HG03066 (cell line): ENCODE results near the gene ATG2A.

Experiments used
- ATAC-seq: cut with Tn5 transposase; IDR thresholded peaks from one replicate; pipeline ENCODE4 v1.9.1; 2021; ENCODE audit warnings: low read depth; ENCODE audit not compliant: unreplicated experiment

Gene ATG2A

DNA sequence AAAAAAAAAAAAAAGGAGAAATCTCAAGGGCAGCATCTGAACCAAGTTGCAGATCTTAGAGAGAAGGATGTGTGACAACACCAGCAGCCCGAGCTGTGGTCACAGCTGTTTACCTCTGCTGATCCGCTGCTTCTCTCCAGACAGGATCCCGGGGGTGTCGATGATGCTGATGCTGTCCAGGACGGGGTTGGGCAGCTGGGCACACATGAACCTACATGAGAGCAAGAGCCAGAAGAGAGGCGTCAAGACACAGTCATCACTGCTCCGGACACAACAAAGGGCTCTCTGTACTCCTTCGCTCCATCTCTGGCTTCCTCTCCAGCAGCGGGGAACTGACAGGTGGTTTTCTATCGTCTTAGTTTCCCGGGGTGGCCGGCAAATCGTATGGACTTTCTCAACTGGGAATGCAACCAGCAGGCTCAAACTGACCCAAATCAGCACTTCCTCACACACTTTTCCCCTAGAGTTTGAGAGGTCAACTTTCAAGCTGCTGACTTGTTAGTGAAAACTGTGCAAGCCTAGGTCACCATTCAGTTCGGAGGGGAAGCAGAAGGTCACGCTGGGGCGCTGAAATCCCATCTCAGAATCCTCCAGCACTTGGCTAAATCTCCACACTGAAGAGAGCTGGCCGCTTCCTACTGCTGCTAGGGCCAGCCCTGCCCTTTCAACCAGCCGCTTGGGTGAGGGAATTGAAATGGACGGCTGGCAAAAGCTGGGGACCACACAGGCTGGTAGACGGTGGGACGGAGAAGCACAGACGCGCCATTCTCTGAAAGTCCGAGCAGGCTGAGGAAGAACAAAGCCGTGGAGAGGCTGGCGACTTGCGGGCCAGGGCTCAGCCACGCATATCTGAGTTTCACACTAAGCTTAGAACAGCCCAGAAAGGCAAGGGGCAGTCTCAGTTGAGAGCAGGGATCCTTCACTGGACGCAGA, 42.4 kb downstream of the ATG2A start:
- no peak for ATAC-seq

DNA sequence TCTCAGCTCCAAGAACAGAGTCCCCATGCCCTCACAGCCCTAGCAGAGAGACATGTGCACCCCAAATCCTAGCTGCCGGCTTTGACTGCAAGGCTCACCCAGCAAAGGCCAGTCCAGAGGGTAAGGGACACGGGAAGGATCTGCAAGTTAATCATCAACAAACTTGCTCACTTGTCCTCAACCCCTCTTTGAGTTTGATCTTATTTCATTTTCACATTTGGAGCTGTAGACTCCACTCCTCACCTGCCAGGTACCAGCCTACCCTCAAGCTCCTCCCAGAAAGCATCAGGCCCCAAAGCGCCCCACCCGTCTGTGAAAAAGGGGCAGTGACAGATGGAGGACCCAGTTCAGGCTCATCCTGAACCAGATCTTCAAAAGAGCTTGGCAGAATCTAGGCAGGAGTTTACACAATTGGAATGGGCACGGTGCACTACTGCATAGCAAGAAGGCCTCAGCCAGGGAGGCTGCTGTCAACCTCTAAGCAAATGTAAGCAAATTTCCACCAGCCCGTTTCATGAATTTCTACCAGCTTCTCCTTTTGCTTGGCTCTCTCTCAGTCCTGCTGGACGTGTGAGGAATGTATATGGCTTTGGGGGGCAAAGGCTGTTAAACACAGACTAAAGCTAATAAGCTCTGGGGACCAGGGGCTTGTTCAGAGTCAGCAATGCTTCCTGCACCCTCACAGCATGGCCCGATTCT, 44.1 kb downstream of the ATG2A start:
- ATAC-seq: no peak

- no peak for ATAC-seq
Observed at GRCh38 chr11:64871492-64871891, 45.5 kb downstream of the ATG2A start.

GRCh38 chr11:64870893-64871466, 46.0 kb downstream of the ATG2A start:
- no peak for ATAC-seq

DNA sequence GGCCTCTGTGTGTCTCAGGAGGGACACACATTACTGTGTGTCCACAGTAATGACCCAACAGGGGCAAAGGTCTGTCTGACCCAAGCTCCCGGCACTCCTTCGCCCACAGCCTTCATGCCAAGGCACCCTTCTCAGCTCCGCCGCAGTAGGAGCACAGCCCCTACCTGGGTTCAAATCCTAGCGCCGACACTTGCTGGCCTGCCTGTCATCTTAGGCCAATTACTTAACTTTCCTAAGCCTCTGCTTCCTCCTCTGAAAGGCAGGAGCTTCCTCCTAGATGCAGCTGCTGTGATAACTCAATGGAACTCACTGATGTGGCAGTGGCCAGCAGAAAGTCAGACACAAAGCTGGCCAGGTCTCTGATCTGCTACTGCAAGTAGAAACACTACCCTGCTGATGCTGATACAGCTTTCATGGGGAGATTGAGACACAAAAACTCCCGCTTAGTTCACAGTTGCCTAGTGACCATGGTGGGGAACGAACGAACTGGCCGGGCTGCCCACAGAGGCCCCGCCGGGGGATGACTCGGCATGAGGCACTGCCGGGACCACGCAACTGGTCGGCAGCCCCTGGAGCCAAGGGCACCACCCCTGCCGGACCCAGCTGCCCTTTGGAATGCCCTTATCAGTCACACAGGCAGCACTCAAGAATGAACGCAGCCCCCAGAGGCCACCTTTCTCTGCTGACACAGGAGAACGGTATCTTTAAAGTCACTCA, 46.7 kb downstream of the ATG2A start:
- ATAC-seq: no peak

DNA sequence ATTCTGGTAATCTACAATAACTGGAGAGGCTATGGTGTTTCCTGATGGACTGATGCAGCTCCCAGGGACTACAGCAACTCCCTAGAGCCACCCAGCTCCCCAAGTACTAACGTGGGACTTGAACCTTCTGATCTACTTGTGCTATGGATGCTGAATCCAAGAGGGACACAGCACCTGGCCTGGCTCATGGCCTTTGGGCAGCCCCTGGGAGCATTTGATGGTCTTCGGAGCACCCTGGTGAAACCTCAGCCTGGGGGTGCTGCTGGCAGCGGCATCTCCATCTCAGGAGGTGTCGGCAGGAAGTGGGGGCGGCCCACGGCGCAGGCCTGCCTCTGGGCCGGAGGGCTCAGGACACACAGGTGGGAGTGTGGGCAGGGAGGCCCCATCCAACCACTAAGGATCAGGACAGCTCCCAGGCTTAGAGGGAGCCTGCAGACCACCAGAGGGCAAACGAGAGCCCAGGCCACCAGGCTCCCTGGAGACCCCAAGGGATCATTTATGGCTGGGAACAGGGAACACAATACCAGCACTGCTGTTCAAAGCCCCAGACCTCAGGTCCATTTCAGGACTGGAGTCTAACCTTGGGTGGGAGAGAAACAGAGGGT, 47.3 kb downstream of the ATG2A start:
- no peak for ATAC-seq

DNA sequence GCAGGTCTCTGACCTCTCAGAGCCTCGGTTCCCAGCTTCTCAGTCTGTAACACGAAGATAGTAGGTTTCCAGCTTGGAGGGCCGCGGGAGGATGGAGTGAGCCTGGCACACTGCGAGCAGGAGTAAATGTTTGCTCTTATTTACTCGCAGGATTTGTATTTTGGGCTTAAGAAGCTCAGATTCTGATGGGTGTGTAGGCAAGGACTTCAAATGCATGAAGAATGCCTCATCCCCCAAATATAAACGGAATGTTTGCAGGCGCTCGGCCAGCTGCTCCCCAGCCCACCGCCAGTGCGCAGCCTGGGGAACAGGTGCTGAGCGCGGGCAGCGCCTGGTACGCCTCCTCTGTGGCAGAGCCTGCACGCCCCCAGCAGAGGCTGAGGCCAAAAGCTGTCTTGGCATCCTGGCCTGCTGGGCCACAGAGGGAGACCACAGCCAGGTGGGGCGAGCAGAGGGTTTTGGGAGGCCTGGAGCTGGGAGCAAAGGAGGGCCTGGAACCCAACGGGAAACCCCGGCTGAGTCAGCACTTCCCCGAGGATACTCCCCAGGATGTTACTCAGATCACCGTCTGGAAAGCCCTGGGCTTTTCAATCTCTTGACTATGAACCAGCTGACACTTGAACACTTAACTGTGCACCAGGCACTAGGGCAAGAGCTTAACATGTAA, 48.0 kb downstream of the ATG2A start:
- no peak for ATAC-seq

GRCh38 chr11:64867748-64868462, 49.1 kb downstream of the ATG2A start:
- ATAC-seq: no peak

- no peak for ATAC-seq
Observed at GRCh38 chr11:64866173-64866491, 50.9 kb downstream of the ATG2A start.

DNA sequence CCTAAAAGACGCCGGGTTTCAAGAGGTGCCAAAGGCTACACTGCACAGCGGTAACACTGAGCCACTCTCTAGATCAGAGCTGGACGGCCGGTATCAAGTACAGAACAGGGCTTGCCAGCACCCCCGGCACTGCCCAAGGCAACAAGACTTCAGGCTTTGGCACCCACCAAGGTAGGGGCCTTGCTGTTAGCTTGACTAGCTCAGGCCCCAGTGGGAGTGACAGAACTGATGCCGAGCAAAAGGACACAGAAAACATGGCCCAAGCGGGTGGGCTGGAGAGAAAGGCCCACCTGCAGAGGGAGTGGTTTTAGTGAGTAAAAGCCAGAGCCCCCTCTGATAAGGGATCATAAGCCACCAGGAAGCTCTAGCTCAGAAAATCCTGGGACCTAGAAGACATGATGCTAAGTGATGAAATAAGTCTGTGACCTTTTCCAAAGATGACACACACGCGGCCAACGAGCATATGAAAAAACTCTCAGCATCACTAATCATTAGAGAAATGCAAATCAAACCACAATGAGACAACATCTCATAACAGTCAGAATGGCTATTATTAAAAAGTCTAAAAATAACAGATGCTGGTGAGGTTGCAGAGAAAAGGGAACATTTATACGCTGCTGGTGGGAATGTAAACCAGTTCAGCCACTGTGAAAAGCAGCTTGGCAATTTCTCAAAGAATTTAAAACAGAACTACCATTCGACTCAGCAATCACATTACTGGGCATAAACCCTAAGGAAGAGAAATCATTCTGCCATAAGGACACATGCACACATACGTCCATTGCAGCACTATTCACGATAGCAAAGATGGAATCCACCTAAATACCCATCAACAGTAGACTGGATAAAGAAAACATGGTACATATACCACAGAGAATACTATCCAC, 51.5 kb downstream of the ATG2A start:
- ATAC-seq: no peak

GRCh38 chr11:64864473-64865285, 52.3 kb downstream of the ATG2A start:
- ATAC-seq: no peak

DNA sequence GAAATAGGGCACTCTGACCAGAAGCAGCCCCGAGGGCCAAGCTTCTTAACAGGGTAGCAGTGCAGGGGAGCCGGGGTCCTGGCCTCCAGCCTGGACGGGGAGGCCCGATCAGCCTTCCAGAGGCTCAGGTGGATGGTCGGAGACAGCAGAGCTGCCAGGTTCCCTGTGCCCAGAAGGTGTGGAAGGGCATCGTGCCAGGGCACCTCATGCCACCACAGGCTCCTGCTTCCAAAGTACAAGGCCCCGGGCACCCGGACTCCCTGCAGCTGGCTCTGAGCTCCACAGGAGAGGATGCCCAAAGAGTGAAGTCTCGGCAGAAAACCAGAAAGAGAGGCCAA, 52.9 kb downstream of the ATG2A start:
- no peak for ATAC-seq

GRCh38 chr11:64863391-64864060, 53.5 kb downstream of the ATG2A start:
- ATAC-seq: no peak

- no peak for ATAC-seq
Observed at GRCh38 chr11:64862987-64863390, 54.0 kb downstream of the ATG2A start.

GRCh38 chr11:64861227-64861975, 55.6 kb downstream of the ATG2A start:
- ATAC-seq: no peak

DNA sequence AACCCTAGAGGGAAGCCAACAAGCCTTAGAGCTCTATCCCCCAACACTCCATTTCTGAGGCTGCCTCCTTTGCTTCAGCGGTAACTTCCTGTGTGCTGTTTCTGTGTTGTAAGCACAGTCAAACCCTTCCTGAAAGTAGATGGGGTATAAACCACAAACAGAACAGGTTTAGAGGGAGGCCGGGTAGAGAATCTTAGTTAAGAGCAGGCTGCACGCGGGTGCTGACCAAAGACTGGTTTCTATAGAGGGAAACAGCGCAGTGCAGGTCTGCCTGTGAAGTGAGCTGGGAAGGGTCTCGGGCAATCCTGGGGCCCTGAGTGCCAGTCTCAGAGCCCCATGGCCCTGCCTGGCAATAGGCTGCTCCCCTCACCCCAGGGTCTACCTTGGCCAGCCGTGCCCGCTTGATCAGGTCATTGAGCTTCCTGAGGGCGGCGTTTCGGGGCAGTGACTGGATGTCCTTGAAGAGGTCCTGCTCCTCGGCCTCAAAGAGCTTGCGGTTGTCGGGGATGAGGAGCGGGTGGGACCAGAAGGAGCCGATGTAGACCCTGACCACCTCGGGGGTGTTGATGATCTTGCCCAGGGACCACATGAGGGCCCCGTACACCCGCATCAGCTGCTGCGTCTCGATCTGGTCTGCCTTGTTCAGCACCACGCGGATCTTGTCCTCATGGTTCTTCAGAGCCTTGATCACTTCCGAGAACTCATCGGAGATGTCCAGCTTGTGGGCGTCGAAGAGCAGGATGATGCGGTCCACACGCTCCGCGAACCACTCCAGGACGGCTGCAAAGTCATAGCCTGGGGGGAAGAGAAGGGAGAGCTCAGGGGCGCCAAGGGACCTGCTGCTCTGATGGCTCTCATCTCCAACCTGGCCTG, 57.2 kb downstream of the ATG2A start:
- peak; percentile 75 for ATAC-seq
